Mesendoderm (in vitro differentiated cells): ENCODE results near the gene RNF207.

Experiments
- DNase-seq: peaks from one replicate; pipeline ENCODE4 v3.0.0; 2013
- H2AK5ac ChIP-seq: 2 replicates; pipeline ENCODE4 v1.6.1; 2013; ENCODE audit warnings: low read length, inconsistent platforms
- H2BK120ac ChIP-seq: 2 replicates; pipeline ENCODE4 v1.6.1; 2013; ENCODE audit warnings: low read depth, mild to moderate bottlenecking, low read length, moderate library complexity, mixed read lengths
- H2BK15ac ChIP-seq: replicated peaks from 2 replicates; pipeline ENCODE4 v1.6.1; 2013; ENCODE audit warnings: low read depth, mild to moderate bottlenecking, moderate library complexity
- H2BK5ac ChIP-seq: 2 replicates; pipeline ENCODE4 v1.6.1; 2013; ENCODE audit warnings: low read length, inconsistent platforms
- H3K18ac ChIP-seq: 2 replicates; pipeline ENCODE4 v1.6.1; 2013; ENCODE audit warnings: mild to moderate bottlenecking, low read length, mixed read lengths
- H3K23ac ChIP-seq: one replicate; pipeline ENCODE4 v1.6.1; 2013; ENCODE audit warnings: low read length
- H3K27ac ChIP-seq: 2 replicates; pipeline ENCODE4 v1.5.1; 2013; ENCODE audit warnings: low read depth, mild to moderate bottlenecking, inconsistent platforms, low read length, moderate library complexity
- H3K27me3 ChIP-seq: 2 replicates; pipeline ENCODE4 v1.6.1; 2013; ENCODE audit warnings: low read length, control low read depth, mild to moderate bottlenecking, inconsistent platforms; ENCODE audit not compliant: insufficient read depth, poor library complexity
- H3K36me3 ChIP-seq: 2 replicates; pipeline ENCODE4 v1.6.1; 2013; ENCODE audit warnings: low read length, inconsistent platforms; ENCODE audit not compliant: control insufficient read depth, insufficient read depth
- H3K4ac ChIP-seq: one replicate; pipeline ENCODE4 v1.6.1; 2013; ENCODE audit warnings: low read depth, mild to moderate bottlenecking, low read length, moderate library complexity
- H3K4me1 ChIP-seq: 2 replicates; pipeline ENCODE4 v1.6.1; 2013; ENCODE audit warnings: low read depth, low read length, inconsistent platforms; ENCODE audit not compliant: control insufficient read depth
- H3K4me2 ChIP-seq: 2 replicates; pipeline ENCODE4 v1.6.1; 2013; ENCODE audit warnings: low read length
- H3K4me3 ChIP-seq: 2 replicates; pipeline ENCODE4 v1.5.1; 2013; ENCODE audit warnings: mild to moderate bottlenecking, low read length
- H3K56ac ChIP-seq: one replicate; pipeline ENCODE4 v1.6.1; 2013; ENCODE audit warnings: low read length
- H3K79me1 ChIP-seq: 2 replicates; pipeline ENCODE4 v1.6.1; 2013; ENCODE audit warnings: low read length, inconsistent platforms
- H3K79me2 ChIP-seq: 2 replicates; pipeline ENCODE4 v1.6.1; 2013; ENCODE audit warnings: mild to moderate bottlenecking, low read length; ENCODE audit not compliant: control insufficient read depth, insufficient read depth
- H3K9ac ChIP-seq: 2 replicates; pipeline ENCODE4 v1.6.1; 2013; ENCODE audit warnings: low read length, inconsistent platforms
- H4K5ac ChIP-seq: one replicate; pipeline ENCODE4 v1.6.1; 2013; ENCODE audit warnings: low read length
- H4K8ac ChIP-seq: one replicate; pipeline ENCODE4 v1.6.1; 2013; ENCODE audit warnings: low read depth, mild to moderate bottlenecking, control low read depth, low read length, moderate library complexity
- WGBS: extraction: QIAGEN DNeasy Blood & Tissue Kit; methylation state at CpG from one replicate; pipeline ENCODE4 v1.1.7; 2013; ENCODE audit warnings: low lambda C conversion rate, missing lambda C conversion rate; ENCODE audit not compliant: insufficient coverage; ENCODE audit errors: extremely low coverage; 5-methylcytosine and 5-hydroxymethylcytosine counted together

Gene RNF207

GRCh38 chr1:6162773-6163172 lies 43.1 kb upstream of the RNF207 start:
- Histone ChIP-seq H3K4ac (no peak overlapping the region), H2BK5ac (no peak overlapping the region)
- DNase-seq, result peak; percentile 52

GRCh38 chr1:6163191-6163972 lies 42.5 kb upstream of the RNF207 start:
- no peak overlapping the region for H2BK5ac ChIP-seq
- no peak overlapping the region for H3K56ac ChIP-seq
- no peaks in the 10 kb centered on the region for H3K27me3 ChIP-seq
- no peak overlapping the region for H2AK5ac ChIP-seq
- no peak overlapping the region for H3K27ac ChIP-seq
- WGBS, result no CpG with 5 or more reads among the region's 15 CpGs
- no peaks in the 10 kb centered on the region for H3K4me1 ChIP-seq
- H3K4ac ChIP-seq, result no peak overlapping the region
- no peak overlapping the region for H3K23ac ChIP-seq
- H4K8ac ChIP-seq, result no peak overlapping the region
- no peak overlapping the region for H3K18ac ChIP-seq
- H3K79me1 ChIP-seq, result no peaks in the 10 kb centered on the region
- no peak overlapping the region for H4K5ac ChIP-seq
- H3K9ac ChIP-seq, result no peak overlapping the region
- H3K79me2 ChIP-seq, result no peaks in the 10 kb centered on the region
- no peak overlapping the region for H2BK15ac ChIP-seq
- no peaks in the 10 kb centered on the region for H3K36me3 ChIP-seq
- no peak for DNase-seq
- no peak overlapping the region for H3K4me2 ChIP-seq
- no peak overlapping the region for H3K4me3 ChIP-seq
- no peak overlapping the region for H2BK120ac ChIP-seq

More at GRCh38 chr1:6162773-6163172, 43.1 kb upstream of the RNF207 start:
- WGBS, result no CpG with 5 or more reads among the region's 13 CpGs
- Histone ChIP-seq H3K56ac (no peak overlapping the region), H4K5ac (no peak overlapping the region), H3K23ac (no peak overlapping the region), H3K18ac (no peak overlapping the region), H3K36me3 (no peaks in the 10 kb centered on the region), H4K8ac (no peak overlapping the region), H2BK120ac (no peak overlapping the region), H3K27me3 (no peaks in the 10 kb centered on the region), H3K79me2 (no peaks in the 10 kb centered on the region), H3K79me1 (no peaks in the 10 kb centered on the region), H2BK15ac (no peak overlapping the region), H3K4me3 (no peak overlapping the region), H3K4me2 (no peak overlapping the region), H3K9ac (no peak overlapping the region), H3K27ac (no peak overlapping the region), H2AK5ac (no peak overlapping the region), H3K4me1 (no peaks in the 10 kb centered on the region)

- Histone ChIP-seq H3K9ac (no peak overlapping the region), H3K27me3 (no peaks in the 10 kb centered on the region), H3K18ac (no peak overlapping the region), H4K8ac (no peak overlapping the region), H3K4me3 (no peak overlapping the region), H2BK120ac (no peak overlapping the region), H3K79me1 (no peaks in the 10 kb centered on the region), H3K56ac (no peak overlapping the region), H3K4ac (no peak overlapping the region), H3K27ac (no peak overlapping the region), H3K4me1 (no peaks in the 10 kb centered on the region), H2BK15ac (no peak overlapping the region), H3K4me2 (no peak overlapping the region), H2BK5ac (no peak overlapping the region), H2AK5ac (no peak overlapping the region), H3K23ac (no peak overlapping the region), H4K5ac (no peak overlapping the region), H3K79me2 (no peaks in the 10 kb centered on the region), H3K36me3 (no peaks in the 10 kb centered on the region)
- no peak for DNase-seq
- WGBS, result no CpG with 5 or more reads among the region's 19 CpGs
Observed at GRCh38 chr1:6163973-6164617, 41.8 kb upstream of the RNF207 start.

- Histone ChIP-seq H3K4me2 (no peak overlapping the region), H3K79me1 (no peaks in the 10 kb centered on the region), H4K5ac (no peak overlapping the region), H2BK120ac (no peak overlapping the region), H3K79me2 (no peaks in the 10 kb centered on the region), H3K4me1 (no peaks in the 10 kb centered on the region), H3K27ac (no peak overlapping the region), H3K9ac (no peak overlapping the region), H3K36me3 (no peaks in the 10 kb centered on the region), H3K27me3 (no peaks in the 10 kb centered on the region), H4K8ac (no peak overlapping the region), H3K4ac (no peak overlapping the region), H2AK5ac (no peak overlapping the region), H3K56ac (no peak overlapping the region), H2BK15ac (no peak overlapping the region), H3K18ac (no peak overlapping the region), H3K4me3 (no peak overlapping the region), H3K23ac (no peak overlapping the region), H2BK5ac (no peak overlapping the region)
- no peak for DNase-seq
- WGBS, result no CpG with 5 or more reads among the region's 7 CpGs
Observed at GRCh38 chr1:6165027-6165426, 40.9 kb upstream of the RNF207 start.

GRCh38 chr1:6165441-6165985 lies 40.4 kb upstream of the RNF207 start:
- Histone ChIP-seq H3K27ac (no peak overlapping the region), H3K79me2 (no peaks in the 10 kb centered on the region), H3K4ac (no peak overlapping the region), H2BK5ac (no peak overlapping the region), H4K5ac (no peak overlapping the region), H3K23ac (no peak overlapping the region), H3K27me3 (no peaks in the 10 kb centered on the region), H3K4me3 (no peak overlapping the region), H2AK5ac (no peak overlapping the region), H3K4me1 (no peaks in the 10 kb centered on the region), H2BK120ac (no peak overlapping the region), H3K18ac (no peak overlapping the region), H3K79me1 (no peaks in the 10 kb centered on the region), H3K56ac (no peak overlapping the region), H3K36me3 (no peaks in the 10 kb centered on the region), H4K8ac (no peak overlapping the region), H3K9ac (no peak overlapping the region), H2BK15ac (no peak overlapping the region), H3K4me2 (no peak overlapping the region)
- no CpG with 5 or more reads among the region's 12 CpGs for WGBS
- DNase-seq, result no peak
